HG02759 (cell line): Measurements from ENCODE around the gene STH.
"Not testable (repeated sequence)": the region's sequence is repeated elsewhere in the genome, so short reads cannot be mapped to it uniquely, and the experiment has no call there.

Experiments
- ATAC-seq: cut with Tn5 transposase; IDR thresholded peaks from one replicate; pipeline ENCODE4 v1.9.1; 2021; ENCODE audit warnings: mild to moderate bottlenecking, moderate library complexity; ENCODE audit not compliant: unreplicated experiment

STH gene, protein sequence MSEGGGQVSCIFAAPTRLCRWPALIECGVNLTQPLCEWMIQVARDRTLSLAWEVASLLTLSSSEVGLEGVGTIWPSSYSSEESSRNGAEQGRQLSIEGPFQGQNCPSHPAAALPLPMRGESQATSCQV

GRCh38 chr17:45998987-45999899, at the start of gene STH:
Gene STH (plus strand): TSS chr17:45999250. CDS start chr17:45999280, 30 bp downstream.
- ATAC-seq, result no peak

- ATAC-seq, result no peak
Observed at GRCh38 chr17:45949755-45950320, 49.2 kb upstream of the STH start.

DNA sequence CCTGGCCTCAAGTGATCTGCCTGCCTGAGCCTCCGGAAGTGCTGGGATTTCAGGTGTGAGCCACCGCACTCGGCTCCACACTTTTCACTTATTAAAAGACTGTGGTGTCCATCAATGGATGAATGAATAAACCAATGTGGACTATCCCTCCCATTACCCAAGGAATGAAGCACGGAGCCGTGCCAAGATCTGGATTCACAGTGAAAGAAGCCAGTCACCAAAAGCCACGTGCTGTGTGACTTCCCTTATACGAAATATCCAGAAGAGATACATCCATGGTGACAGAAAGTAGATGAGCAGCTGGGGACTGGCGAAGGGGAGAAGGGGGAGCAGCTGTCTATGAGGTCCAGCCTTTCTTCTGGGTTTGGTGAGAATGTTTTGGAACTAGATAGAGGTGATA, 48.2 kb upstream of the STH start:
- ATAC-seq, result no peak

DNA sequence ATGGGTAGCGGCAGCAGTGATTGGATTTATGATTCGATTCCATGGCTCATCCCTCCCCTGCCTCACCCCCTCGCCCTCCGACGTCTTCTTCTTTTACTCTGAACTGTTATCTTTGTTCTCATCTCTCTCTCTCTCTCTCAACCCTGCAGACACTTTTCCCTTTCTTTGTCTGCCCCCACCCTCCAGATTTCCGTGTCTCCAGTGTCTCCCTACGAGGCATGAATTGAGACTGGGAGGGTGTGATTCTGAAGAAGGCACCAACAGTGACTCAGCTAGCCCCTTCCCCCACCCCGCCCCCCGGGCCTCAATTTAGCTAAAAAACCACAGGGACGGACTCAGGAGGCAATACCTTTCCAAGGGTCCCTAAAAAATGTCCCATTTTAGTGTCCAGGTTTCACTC, 47.6 kb upstream of the STH start:
- ATAC-seq, result no peak

DNA sequence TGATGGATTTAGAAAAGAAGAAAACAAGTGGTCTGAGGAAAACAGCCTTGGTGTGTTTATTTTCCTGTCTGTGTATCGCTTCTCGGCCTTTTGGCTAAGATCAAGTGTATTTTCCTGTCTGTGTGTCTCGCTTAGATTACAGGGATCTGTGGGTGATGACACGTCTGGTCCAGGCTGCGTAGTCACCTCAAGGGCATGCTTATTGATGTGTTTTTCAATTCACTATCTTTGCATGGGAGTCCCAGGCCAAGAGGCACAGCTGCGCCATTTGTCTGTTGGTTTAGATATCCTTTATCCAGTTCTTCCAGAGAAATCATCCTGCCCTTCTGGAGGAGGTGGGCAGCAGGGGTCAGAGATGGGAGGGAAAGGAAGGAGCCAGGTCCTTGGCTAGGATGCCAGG, 47.1 kb upstream of the STH start:
- no peak for ATAC-seq

DNA sequence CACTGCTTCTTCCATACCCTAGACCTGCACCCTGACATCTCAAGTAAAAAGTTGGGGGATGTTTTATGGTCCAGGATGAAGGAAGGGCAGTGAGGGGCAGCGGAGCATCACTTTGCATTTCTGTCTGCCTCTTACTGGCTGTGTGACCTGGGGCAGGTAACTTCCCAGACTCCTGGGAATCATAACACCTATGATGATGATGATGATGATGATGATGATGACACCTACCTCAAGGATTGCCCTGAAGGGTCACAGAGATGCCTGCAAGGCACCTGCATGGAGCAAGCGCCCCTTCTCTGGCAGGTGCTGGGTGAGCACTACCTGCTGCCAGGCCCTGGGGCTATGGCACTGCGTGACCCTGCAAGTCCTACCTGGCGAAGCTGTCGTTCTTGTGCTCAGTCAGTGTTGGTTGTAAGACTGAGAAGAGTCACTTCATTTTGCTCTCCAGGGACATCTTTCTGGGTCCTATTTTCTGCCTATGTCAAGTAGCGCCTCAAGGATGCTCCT, 46.2 kb upstream of the STH start:
- ATAC-seq, result no peak

DNA sequence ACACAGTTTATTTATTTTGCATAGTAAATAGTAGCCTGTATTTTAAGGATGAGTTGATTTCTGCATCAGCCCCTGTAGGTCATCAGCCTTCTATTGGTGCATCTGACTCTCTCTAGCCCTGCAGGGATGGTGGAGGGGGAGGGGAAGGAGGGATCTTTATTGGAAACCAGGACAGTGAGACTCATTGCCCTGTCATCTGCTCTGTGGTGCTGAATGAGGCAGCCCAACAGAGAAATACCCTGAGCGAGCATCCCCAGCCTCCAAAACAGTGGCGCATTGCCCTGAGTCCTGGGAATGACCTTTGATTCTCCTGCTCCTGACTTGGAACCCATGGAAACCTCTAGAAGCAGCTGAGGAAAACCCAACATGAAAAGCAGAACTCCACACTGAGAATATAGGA, 45.5 kb upstream of the STH start:
- no peak for ATAC-seq

DNA sequence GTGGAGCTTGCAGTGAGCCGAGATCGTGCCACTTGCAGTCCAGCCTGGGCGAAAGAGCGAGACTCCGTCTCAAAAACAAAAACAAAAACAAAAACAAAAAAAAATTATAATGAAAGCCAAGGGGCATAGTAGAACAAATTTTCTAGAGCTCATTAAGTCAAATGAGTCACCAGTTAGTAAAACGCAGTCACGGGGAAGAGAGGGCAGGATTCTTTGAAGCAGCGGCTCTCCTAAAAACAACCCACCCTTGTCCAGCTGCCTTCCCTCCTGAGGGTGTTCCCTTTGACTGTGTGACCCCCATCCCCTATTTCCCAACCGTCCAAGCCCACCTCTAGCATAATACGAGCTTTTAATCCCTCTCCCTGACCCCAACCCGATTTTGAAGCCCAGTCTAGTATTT, 44.1 kb upstream of the STH start:
- no peak for ATAC-seq

DNA sequence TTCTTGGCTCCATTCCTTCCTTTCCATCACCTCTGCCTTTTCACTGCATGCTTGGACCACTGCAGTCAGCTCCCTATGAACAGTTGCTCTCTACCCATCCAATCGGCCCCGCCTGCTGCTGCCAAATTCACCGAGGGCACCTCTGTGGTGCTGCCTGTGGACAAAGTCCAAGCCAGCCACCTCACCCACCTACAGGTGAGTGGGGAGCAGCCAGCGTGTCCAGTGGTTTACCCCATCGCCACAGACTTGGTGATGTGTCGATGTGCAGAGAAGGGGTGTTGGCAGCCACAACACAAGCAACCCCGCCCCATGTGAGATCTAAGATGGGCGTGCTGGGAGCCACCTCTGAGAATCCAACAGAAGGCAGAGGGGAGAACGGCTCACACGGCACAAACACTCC, 43.7 kb upstream of the STH start:
- ATAC-seq, result no peak

- ATAC-seq, result no peak
Observed at GRCh38 chr17:45956090-45956489, 43.0 kb upstream of the STH start.

DNA sequence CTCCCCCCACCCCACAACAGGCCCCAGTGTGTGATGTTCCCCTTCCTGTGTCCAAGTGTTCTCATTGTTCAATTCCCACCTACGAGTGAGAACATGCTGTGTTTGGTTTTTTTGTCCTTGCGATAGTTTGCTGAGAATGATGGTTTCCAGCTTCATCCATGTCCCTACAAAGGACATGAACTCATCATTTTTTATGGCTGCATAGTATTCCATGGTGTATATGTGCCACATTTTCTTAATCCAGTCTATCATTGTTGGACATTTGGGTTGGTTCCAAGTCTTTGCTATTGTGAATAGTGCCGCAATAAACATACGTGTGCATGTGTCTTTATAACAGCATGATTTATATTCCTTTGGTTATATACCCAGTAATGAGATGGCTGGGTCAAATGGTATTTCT, 42.3 kb upstream of the STH start:
- not testable (repeated sequence) for ATAC-seq

GRCh38 chr17:45958307-45958706, 40.7 kb upstream of the STH start:
- ATAC-seq, result no peak

DNA sequence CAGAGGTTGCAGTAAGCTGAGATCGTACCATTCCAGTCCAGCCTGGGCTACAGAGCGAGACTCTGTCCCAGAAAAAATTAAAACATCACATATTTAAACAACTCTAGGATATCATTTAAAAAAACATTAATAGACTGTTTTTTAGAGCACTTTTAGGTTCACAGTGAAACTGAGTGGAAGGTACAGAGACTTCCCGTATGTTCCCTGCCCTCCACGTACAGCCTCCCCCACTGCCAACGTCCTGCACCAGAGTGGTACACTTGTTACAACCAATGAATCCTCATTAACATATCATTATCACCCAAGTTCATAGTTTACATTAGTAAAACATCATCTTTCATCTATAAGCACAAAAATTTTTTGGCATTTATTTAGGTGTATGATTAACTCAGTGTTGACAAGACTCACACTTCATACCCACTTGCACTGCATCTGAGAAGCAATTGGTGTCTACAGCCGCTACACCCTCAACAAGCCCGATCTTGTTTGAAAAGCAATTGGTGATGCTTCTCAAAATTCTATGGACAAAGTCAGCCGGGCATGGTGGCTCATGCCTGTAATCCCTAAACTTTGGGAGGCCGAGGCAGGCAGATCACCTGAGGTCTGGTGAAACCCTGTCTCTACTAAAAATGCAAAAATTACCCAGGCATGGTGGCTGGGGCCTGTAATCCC, 39.9 kb upstream of the STH start:
- no peak for ATAC-seq

- no peak for ATAC-seq
Observed at GRCh38 chr17:45960311-45960710, 38.7 kb upstream of the STH start.

DNA sequence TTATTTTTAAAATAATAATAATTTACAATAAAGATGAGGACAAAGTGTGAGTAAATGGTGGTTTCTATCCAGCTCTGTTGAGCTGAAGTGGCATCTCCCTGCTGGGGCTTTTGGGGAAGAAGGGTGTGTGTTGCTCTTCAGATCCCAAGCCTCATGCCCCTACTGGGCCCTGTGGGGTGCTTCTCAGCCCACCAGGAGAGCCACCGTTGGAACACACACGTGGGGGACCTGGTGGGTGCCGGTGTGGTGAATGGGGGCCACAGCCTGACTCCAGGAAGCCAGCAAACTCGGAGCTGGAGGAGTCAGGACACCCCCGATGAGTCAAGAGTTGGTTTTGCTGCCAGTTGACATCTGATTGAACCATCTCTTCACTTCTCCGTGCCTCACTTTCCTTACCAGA, 37.8 kb upstream of the STH start:
- ATAC-seq, result no peak

- ATAC-seq, result no peak
Observed at GRCh38 chr17:45962221-45962972, 36.7 kb upstream of the STH start.

DNA sequence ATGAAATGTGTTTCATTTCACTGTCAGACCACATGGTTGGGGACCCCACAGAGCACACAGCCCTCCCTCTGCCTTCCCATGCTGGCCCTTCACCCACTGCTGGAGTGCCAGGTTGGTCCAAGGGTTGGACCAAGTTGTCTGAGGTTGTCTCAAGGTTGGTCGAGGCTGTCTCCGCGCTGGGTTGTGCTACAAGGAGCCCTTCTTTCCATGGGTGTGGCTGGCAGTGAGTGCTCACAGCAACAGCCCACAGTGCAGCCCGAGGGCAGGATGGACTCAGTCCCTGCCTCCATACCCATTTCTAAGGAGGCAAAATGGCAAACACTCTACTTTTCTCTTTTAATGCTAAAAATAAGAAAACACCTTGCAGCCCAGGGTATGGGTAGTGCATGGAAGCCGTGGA, 35.8 kb upstream of the STH start:
- ATAC-seq, result no peak

DNA sequence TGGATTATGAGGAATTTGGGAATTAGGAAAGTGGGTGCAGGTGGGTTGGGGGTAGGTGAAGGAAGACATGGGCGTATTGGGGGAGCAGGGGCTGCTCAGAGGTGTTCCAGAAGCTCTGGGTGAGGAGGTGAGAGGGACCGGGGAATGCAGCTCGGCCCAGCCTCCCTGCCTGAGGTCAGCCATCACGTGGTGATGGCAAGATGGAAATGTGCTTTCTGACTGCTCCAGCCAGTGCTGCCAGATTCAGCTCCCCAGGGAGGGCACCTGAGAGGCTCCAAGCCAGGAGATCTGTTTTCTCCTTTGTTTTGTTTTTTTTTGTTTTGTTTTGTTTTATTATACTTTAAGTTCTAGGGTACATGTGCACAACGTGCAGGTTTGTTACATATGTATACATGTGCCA, 35.2 kb upstream of the STH start:
- no peak for ATAC-seq

DNA sequence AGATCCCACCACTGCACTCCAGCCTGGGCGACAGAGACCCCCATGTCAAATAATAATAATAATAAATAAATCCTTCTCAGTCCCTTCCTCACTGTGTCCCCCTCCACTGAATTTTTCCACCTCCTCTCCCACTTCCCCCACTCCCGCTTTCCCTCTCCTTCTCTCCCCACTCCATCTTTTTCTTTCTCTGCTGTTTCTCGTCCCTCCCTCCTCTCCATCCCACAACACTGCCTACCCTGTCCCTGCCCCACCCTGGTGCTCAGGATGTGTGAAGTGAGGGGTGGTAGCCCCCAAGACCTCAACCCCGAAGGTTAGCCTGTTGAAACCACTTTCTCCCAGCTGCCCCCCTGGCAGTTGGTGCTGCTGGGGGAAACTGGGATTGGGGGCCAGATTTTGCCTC, 34.4 kb upstream of the STH start:
- ATAC-seq, result no peak

GRCh38 chr17:45965812-45966211, 33.2 kb upstream of the STH start:
- ATAC-seq, result no peak
